Stimulated activated CD8-positive, alpha-beta memory T cell treated with anti-CD3 and anti-CD28 coated beads, Interleukin-15, amount 100 ng/mL, for 24 hours (primary cell): Measurements from ENCODE around the gene PRAMEF27.
"Not testable (repeated sequence)": the region's sequence is repeated elsewhere in the genome, so short reads cannot be mapped to it uniquely, and the experiment has no call there.

Experiments
- DNase-seq: peaks from one replicate; pipeline ENCODE4 v3.0.0-alpha.2; 2020; ENCODE audit warnings: low read depth

Gene PRAMEF27

DNA sequence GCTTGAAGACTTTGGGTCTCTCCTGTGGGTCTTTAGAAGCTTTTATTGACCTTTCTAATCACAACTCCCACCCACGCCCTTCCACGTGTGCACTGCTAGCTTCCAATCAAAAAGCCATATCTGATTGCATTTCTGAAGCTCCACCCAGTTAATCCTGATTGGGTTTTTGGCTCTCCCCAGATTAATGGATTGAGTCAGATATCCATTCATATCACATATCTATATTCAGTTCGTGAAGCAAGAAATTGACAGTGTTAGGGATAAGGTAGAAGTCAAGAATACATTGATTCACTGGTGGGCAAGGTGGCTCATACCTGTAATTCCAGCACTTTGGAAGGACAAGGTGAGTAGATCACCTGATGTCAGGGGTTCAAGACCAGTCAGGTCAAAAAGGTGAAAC, at the start of gene PRAMEF27:
TSS of gene PRAMEF27 (minus strand) at position 101 of the 400 bp plus-strand sequence. CDS start 2,916 bp downstream, outside the sequence.
- DNase-seq: not testable (repeated sequence)

DNA sequence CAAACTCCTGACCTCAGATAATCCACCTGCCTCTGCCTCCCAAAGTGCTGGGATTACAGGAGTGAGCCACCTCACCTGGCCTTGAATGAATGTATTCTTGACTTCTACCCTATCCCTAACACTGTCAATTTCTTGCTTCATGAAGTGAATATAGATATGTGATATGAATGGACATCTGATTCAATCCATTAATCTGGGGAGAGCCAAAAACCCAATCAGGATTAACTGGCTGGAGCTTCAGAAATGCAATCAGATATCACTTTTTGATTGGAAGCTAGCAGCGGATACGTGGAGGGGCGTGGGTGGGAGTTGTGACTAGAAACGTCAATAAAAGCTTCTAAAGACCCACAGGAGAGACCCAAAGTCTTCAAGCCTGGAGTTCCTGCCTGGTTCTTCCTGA, 14.1 kb upstream of the PRAMEF27 start, which contains the start of gene PRAMEF25:
TSS of gene PRAMEF25 (plus strand) at position 301 of the 400 bp plus-strand sequence. CDS start 2,920 bp downstream, outside the sequence.
- DNase-seq: not testable (repeated sequence)

DNA sequence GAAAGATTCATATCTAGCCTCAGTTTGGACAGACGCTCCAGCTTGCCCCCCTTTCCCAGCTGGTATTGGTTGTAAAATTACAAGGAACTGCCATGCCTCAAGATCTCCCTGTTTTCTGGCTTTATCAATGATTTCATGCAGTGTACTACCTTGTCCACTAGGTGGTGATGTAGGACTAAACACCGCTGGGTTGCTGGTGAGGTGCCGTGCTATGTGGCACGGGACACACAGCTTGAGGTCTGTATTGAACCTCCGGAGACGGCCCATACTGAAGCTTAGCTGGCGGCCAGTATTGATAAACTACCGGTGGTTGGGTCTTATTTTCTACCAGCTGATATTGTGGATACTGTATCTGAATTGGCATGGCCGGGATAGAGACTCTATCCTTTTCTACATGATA, 36.5 kb downstream of the PRAMEF27 start:
- not testable (repeated sequence) for DNase-seq

DNA sequence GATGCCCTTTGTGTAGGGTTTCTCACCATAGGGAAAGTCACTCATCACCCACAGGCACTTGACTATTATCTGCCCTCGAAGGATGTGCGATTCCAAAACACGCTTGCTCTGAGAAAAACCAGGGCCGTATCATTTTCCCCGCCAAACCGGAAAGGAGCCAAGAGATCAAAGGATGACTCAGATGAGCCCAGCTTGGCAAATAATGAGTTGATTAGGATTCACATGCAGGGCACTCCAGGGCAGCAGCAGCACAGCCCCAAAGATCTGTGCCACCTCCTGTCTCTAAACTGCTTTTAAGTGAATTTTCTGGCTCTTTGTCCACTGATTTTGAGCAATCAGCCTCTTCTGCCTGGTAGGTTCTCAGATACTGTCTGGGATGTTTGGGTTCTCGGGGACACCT, 44.4 kb downstream of the PRAMEF27 start:
- DNase-seq: not testable (repeated sequence)

DNA sequence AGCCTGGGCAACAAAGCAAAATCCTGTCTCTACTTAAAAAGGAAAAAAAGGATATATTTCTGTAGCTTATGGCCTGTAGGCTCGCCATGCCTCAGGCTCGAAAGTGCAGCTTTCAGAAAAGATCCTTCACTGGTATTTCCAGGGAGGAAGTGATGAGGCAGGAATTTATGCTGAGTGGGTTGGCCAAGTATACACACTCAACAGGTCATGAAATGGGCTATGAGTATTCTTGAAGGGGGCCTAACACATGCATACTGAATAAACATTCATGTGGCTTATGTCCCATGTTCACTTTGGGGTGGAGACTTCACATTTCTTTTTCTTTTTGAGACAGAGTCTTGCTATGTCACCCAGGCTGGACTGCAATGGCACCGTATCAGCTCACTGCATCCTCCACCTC, 47.0 kb downstream of the PRAMEF27 start:
- not testable (repeated sequence) for DNase-seq

DNA sequence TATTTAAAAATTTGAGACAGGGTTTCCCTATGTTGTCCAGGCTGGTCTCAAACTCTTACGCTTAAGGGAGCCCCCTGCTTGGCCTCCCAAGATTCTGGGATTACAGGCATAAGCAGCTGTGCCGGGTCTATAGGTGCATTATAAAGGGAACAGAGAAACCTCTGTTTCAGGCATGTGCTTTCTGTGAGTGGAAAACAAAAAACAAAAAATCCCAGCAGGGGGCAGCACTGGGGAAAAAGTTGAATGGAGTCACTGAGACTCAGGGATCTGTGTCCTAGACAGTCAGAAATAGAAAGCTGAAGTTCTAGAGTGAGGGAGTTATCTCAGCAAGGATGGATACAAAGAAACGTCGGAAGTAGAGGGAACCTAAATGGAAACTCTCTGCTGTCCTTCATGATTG, 50.6 kb downstream of the PRAMEF27 start:
- DNase-seq: not testable (repeated sequence)
